OCI-LY7 (cell line): ENCODE results near the gene DLGAP4.

Source experiments
- EZH2phosphoT487 ChIP-seq: fragments of 200-600 bp; sonication (generic); IDR thresholded peaks from 2 replicates; pipeline ENCODE4 v1.6.1; 2018; ENCODE audit warnings: low read depth, borderline replicate concordance, mild to moderate bottlenecking, mixed run types, antibody characterized with exemption, low read length, moderate library complexity, mixed read lengths
- TF ChIP-seq, protein P1 (sequence below): fragments of 200-600 bp; sonication (generic); conservative IDR thresholded peaks from 2 replicates; pipeline ENCODE4 v1.5.1; 2014; ENCODE audit warnings: mild to moderate bottlenecking, antibody characterized with exemption, low read length, moderate library complexity, mixed read lengths

DNA sequence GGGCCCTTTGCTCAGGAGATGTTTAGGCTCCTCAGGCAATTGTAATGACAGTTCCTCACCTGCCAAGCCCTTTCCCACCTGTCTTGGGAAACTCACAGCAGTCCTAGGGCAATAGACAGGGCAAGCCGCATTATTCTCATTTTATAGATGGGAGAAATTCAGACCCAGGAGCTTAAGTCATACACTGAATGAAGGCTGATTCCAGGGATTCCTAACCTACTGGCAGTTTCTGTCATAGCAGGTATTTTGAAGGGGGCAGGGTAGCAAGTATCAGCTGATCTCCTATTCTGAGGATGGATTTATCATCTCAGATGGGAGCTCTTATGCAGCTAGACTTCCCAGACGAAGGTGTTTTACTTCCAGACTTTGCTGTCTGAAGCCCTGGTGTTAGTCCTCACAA lies 173.8 kb downstream of the DLGAP4 start:
- TF ChIP-seq, protein P1, sequence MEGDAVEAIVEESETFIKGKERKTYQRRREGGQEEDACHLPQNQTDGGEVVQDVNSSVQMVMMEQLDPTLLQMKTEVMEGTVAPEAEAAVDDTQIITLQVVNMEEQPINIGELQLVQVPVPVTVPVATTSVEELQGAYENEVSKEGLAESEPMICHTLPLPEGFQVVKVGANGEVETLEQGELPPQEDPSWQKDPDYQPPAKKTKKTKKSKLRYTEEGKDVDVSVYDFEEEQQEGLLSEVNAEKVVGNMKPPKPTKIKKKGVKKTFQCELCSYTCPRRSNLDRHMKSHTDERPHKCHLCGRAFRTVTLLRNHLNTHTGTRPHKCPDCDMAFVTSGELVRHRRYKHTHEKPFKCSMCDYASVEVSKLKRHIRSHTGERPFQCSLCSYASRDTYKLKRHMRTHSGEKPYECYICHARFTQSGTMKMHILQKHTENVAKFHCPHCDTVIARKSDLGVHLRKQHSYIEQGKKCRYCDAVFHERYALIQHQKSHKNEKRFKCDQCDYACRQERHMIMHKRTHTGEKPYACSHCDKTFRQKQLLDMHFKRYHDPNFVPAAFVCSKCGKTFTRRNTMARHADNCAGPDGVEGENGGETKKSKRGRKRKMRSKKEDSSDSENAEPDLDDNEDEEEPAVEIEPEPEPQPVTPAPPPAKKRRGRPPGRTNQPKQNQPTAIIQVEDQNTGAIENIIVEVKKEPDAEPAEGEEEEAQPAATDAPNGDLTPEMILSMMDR, result no peak
- TF ChIP-seq EZH2phosphoT487, result no peak
